Smooth muscle cell (in vitro differentiated cells): ENCODE data around the gene PCBP4. TPM values are rescaled to one million over a fixed set of nuclear protein-coding genes. Genes with fewer than 3 reads are reported as not detected.

ENCODE experiments used
- DNase-seq: peaks from one replicate; lab custom pipeline; 2025; ENCODE audit not compliant: unreplicated experiment; lab: John Stamatoyannopoulos, UW
- H2AFZ ChIP-seq: fragments of 200-600 bp; sonication (generic); 2 replicates; pipeline ENCODE4 v1.6.0; 2016; ENCODE audit warnings: antibody characterized with exemption, low read depth, mild to moderate bottlenecking
- H3F3A ChIP-seq: fragments of 200-600 bp; sonication (generic); 2 replicates; pipeline ENCODE4 v1.6.0; 2017; ENCODE audit warnings: antibody characterized with exemption, low read depth
- H3K27ac ChIP-seq: fragments of 200-600 bp; sonication (generic); 2 replicates; pipeline ENCODE4 v1.5.1; 2016; ENCODE audit warnings: low read depth, mild to moderate bottlenecking
- H3K27me3 ChIP-seq: fragments of 200-600 bp; sonication (generic); 2 replicates; pipeline ENCODE4 v1.6.1; 2016; ENCODE audit warnings: low read depth, mild to moderate bottlenecking
- H3K36me3 ChIP-seq: fragments of 200-600 bp; sonication (generic); 2 replicates; pipeline ENCODE4 v1.5.1; 2016; ENCODE audit warnings: low read depth
- H3K4me1 ChIP-seq: fragments of 200-600 bp; sonication (generic); 2 replicates; pipeline ENCODE4 v1.5.1; 2016; ENCODE audit warnings: low read depth
- H3K4me2 ChIP-seq: fragments of 200-600 bp; sonication (generic); 2 replicates; pipeline ENCODE4 v1.6.0; 2016; ENCODE audit warnings: mild to moderate bottlenecking
- H3K4me3 ChIP-seq: fragments of 200-600 bp; sonication (generic); 2 replicates; pipeline ENCODE4 v1.5.1; 2016; ENCODE audit warnings: mild to moderate bottlenecking
- H3K79me2 ChIP-seq: fragments of 200-600 bp; sonication (generic); 2 replicates; pipeline ENCODE4 v1.6.0; 2016; ENCODE audit warnings: low read depth, mild to moderate bottlenecking
- H3K9ac ChIP-seq: fragments of 200-600 bp; sonication (generic); 2 replicates; pipeline ENCODE4 v1.6.0; 2016; ENCODE audit warnings: low read depth
- H3K9me3 ChIP-seq: fragments of 200-600 bp; sonication (generic); replicated peaks from 2 replicates; pipeline ENCODE4 v1.5.1; 2016; ENCODE audit warnings: low read depth
- H4K20me1 ChIP-seq: fragments of 200-600 bp; sonication (generic); 2 replicates; pipeline ENCODE4 v1.6.0; 2016; ENCODE audit warnings: low read depth
- WGBS: methylation state at CpG from one replicate; pipeline ENCODE4 v1.1.7; 2016; ENCODE audit warnings: low lambda C conversion rate; 5-methylcytosine and 5-hydroxymethylcytosine counted together
- polyA plus RNA-seq: library from polyadenylated mRNA; unstranded; fragments of >200 nt; fragmentation: Nextera tagmentation; extraction: Ambion mirVana; gene quantifications from 2 replicates; pipeline ENCODE4 v1.2.1, GENCODE V29; 2016
- total RNA-seq: library from RNA; depleted of rRNA; stranded (reverse); fragments of >200 nt; gene quantifications from 2 replicates; pipeline ENCODE4 v1.2.3, GENCODE V29; 2014
- TF ChIP-seq, protein P1 (sequence below): fragments of 200-600 bp; sonication (generic); IDR thresholded peaks from 2 replicates; pipeline ENCODE4 v1.5.1; 2017; ENCODE audit warnings: borderline replicate concordance, mild to moderate bottlenecking, antibody characterized with exemption; ENCODE audit not compliant: insufficient read depth, poor library complexity, severe bottlenecking

The PCBP4 gene
- total and polyA plus RNA-seq, 2 experiments from 2014 or later: 42.6 to 81.2 TPM

- TF ChIP-seq, protein P1, sequence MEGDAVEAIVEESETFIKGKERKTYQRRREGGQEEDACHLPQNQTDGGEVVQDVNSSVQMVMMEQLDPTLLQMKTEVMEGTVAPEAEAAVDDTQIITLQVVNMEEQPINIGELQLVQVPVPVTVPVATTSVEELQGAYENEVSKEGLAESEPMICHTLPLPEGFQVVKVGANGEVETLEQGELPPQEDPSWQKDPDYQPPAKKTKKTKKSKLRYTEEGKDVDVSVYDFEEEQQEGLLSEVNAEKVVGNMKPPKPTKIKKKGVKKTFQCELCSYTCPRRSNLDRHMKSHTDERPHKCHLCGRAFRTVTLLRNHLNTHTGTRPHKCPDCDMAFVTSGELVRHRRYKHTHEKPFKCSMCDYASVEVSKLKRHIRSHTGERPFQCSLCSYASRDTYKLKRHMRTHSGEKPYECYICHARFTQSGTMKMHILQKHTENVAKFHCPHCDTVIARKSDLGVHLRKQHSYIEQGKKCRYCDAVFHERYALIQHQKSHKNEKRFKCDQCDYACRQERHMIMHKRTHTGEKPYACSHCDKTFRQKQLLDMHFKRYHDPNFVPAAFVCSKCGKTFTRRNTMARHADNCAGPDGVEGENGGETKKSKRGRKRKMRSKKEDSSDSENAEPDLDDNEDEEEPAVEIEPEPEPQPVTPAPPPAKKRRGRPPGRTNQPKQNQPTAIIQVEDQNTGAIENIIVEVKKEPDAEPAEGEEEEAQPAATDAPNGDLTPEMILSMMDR: no peak
- Histone ChIP-seq H3F3A (no peaks in the 10 kb centered on the region), H4K20me1 (no peaks in the 10 kb centered on the region), H3K9me3 (no peaks in the 10 kb centered on the region), H3K36me3 (no peaks in the 10 kb centered on the region), H3K9ac (no peak overlapping the region), H3K27me3 (peaks cover 4% of the 10 kb centered on the region), H3K4me3 (no peak overlapping the region), H2AFZ (no peak overlapping the region), H3K79me2 (no peaks in the 10 kb centered on the region), H3K27ac (no peak overlapping the region), H3K4me2 (no peak overlapping the region), H3K4me1 (no peaks in the 10 kb centered on the region)
- DNase-seq: no peak
- WGBS: 88% methylated on average over 5 of the region's 5 CpGs
Observed at GRCh38 chr3:51949121-51949520, 18.1 kb downstream of the PCBP4 start.

GRCh38 chr3:51948016-51948580, 19.2 kb downstream of the PCBP4 start:
- no peaks in the 10 kb centered on the region for H3K4me1 ChIP-seq
- no peaks in the 10 kb centered on the region for H3K9me3 ChIP-seq
- no peak overlapping the region for H3K4me2 ChIP-seq
- H3K4me3 ChIP-seq: no peak overlapping the region
- H3K9ac ChIP-seq: no peak overlapping the region
- no peaks in the 10 kb centered on the region for H4K20me1 ChIP-seq
- H2AFZ ChIP-seq: no peak overlapping the region
- H3K27ac ChIP-seq: no peak overlapping the region
- H3K79me2 ChIP-seq: no peaks in the 10 kb centered on the region
- no peaks in the 10 kb centered on the region for H3K27me3 ChIP-seq
- WGBS: 92% methylated on average over 10 of the region's 10 CpGs
- no peaks in the 10 kb centered on the region for H3K36me3 ChIP-seq
- DNase-seq: no peak
- no peaks in the 10 kb centered on the region for H3F3A ChIP-seq
- TF ChIP-seq, protein P1: no peak

DNA sequence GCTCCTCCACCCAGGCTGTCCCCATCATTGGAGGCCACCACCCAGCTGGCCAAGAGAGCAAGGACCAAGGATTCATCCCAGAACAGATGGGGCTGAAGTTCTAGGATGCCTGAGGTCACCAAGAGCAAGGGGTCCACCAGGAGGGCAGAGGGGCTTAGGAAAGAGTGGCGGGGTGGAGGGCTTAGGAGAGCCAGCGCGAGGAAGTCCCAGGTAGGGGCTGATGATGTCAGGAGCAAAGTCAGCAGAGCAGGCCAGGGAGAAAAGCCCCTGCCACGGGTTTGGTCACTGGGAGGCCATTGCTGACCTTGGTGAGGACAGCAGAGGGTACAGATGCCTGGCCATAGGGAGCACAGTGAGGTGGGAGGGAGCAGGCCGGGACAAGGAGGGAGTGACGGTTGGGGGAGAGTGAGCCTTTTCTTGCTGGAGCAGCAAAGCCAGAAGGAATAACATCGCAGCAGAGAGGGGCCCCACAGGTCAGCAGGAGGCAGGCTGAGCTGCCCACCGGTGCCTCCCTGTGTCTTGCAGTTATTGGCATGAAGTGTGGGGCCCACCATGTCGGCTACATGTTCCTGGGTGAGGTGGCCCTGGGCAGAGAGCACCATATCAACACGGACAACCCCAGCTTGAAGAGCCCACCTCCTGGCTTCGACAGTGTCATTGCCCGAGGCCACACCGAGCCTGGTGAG, 19.9 kb downstream of the PCBP4 start:
- Histone ChIP-seq H3K4me1 (no peaks in the 10 kb centered on the region), H2AFZ (no peak overlapping the region), H3K4me2 (no peak overlapping the region), H3K9me3 (no peaks in the 10 kb centered on the region), H3K4me3 (no peak overlapping the region), H3K27me3 (no peaks in the 10 kb centered on the region), H3K27ac (no peak overlapping the region), H3K9ac (no peak overlapping the region), H3F3A (no peaks in the 10 kb centered on the region), H3K79me2 (no peaks in the 10 kb centered on the region), H4K20me1 (no peaks in the 10 kb centered on the region), H3K36me3 (no peaks in the 10 kb centered on the region)
- 82% methylated on average over 13 of the region's 13 CpGs for WGBS
- no peak for DNase-seq
- TF ChIP-seq, protein P1: no peak

GRCh38 chr3:51946796-51947195, 20.5 kb downstream of the PCBP4 start:
- TF ChIP-seq, protein P1: no peak
- no peaks in the 10 kb centered on the region for H4K20me1 ChIP-seq
- H3K9me3 ChIP-seq: no peaks in the 10 kb centered on the region
- no peak overlapping the region for H3K4me2 ChIP-seq
- no peak overlapping the region for H2AFZ ChIP-seq
- no peaks in the 10 kb centered on the region for H3K27me3 ChIP-seq
- H3K36me3 ChIP-seq: no peaks in the 10 kb centered on the region
- no peaks in the 10 kb centered on the region for H3F3A ChIP-seq
- no peak overlapping the region for H3K9ac ChIP-seq
- no peak overlapping the region for H3K4me3 ChIP-seq
- DNase-seq: no peak
- WGBS: 84% methylated on average over 4 of the region's 4 CpGs
- no peak overlapping the region for H3K27ac ChIP-seq
- H3K79me2 ChIP-seq: no peaks in the 10 kb centered on the region
- H3K4me1 ChIP-seq: no peaks in the 10 kb centered on the region
